NB4 (cell line): ENCODE measurements around the gene GFOD1.
"Not testable (repeated sequence)": the region's sequence is repeated elsewhere in the genome, so short reads cannot be mapped to it uniquely, and the experiment has no call there.

ENCODE experiments used
- DNase-seq: peaks from one replicate; pipeline ENCODE4 v3.0.0; 2010; ENCODE audit warnings: low read depth
- H3K4me3 ChIP-seq: one replicate; pipeline ENCODE4 v1.5.1; 2011; ENCODE audit warnings: mild to moderate bottlenecking, low read depth, low read length, moderate library complexity
- CTCF ChIP-seq: IDR thresholded peaks from one replicate; pipeline ENCODE4 v1.5.1; 2012; ENCODE audit warnings: low read depth, low read length
- MAX ChIP-seq: IDR thresholded peaks from 2 replicates; pipeline ENCODE4 v1.6.1; 2011; ENCODE audit warnings: low read depth, low read length
- MYC ChIP-seq: IDR thresholded peaks from 2 replicates; pipeline ENCODE4 v1.6.1; 2011; ENCODE audit warnings: low read depth, low read length
- POLR2A ChIP-seq: IDR thresholded peaks from 2 replicates; pipeline ENCODE4 v1.6.1; 2011; ENCODE audit warnings: mild to moderate bottlenecking; ENCODE audit not compliant: insufficient read length; ENCODE audit errors: extremely low read depth

GFOD1 gene

GRCh38 chr6:13446381-13446780 is 41.0 kb downstream of the GFOD1 start:
- H3K4me3 ChIP-seq: no peak overlapping the region
- TF ChIP-seq MYC: no peak
- TF ChIP-seq POLR2A: no peak
- no peak for TF ChIP-seq MAX
- no peak for TF ChIP-seq CTCF
- no peak for DNase-seq

GRCh38 chr6:13445744-13446115 is 41.7 kb downstream of the GFOD1 start:
- no peak for DNase-seq
- H3K4me3 ChIP-seq: no peak overlapping the region
- TF ChIP-seq MAX: no peak
- no peak for TF ChIP-seq MYC

- H3K4me3 ChIP-seq: no peak overlapping the region
- DNase-seq: no peak
- TF ChIP-seq POLR2A (no peak), CTCF (no peak), MAX (no peak), MYC (no peak)
Measured at GRCh38 chr6:13445005-13445743, 42.2 kb downstream of the GFOD1 start.

GRCh38 chr6:13444604-13445003 is 42.8 kb downstream of the GFOD1 start:
- DNase-seq: no peak
- no peak overlapping the region for H3K4me3 ChIP-seq
- TF ChIP-seq MYC: no peak
- no peak for TF ChIP-seq CTCF
- TF ChIP-seq MAX: no peak
- TF ChIP-seq POLR2A: no peak

GRCh38 chr6:13443978-13444377 is 43.4 kb downstream of the GFOD1 start:
- DNase-seq: not testable (repeated sequence)

GRCh38 chr6:13441778-13442177 is 45.6 kb downstream of the GFOD1 start:
- H3K4me3 ChIP-seq: no peak overlapping the region
- TF ChIP-seq CTCF (no peak), MYC (no peak), MAX (no peak), POLR2A (no peak)
- DNase-seq: no peak

More at GRCh38 chr6:13443978-13444377, 43.4 kb downstream of the GFOD1 start:
- H3K4me3 ChIP-seq: not testable (repeated sequence)

GRCh38 chr6:13439644-13440043 is 47.8 kb downstream of the GFOD1 start:
- DNase-seq: no peak
- no peak for TF ChIP-seq MAX
- TF ChIP-seq POLR2A: no peak
- TF ChIP-seq CTCF: no peak
- no peak for TF ChIP-seq MYC
- no peak overlapping the region for H3K4me3 ChIP-seq
